ENCODE measurements around the gene ZNF630. TPM values are rescaled to one million over a fixed set of nuclear protein-coding genes. Genes with fewer than 3 reads are reported as not detected.

Gene ZNF630
- total RNA-seq, 3 donors from 2014 or later: 2.2 to 8.0 (median 6.6) TPM

DNA sequence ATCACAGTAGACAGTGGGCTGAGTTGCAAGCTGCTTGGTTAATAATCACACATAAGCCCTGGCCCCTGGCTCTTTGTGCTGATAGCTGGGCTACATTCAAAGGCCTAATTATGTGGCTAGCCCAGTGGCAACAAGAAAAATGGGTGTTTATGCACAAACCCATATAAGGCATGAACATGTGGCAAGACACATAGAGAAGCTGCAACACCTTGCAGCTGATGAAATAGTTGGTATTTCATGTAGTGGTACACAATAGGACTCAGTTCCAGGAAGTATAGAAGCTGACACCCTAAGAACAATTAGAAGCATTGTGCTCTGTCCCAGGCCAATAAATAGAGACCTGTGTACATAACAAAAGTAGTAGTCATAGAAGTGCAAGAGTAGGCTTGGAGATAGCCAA, 14.6 kb upstream of the ZNF630 start:
- no peaks in the 10 kb centered on the region for H3K4me1 ChIP-seq
- H3K4me3 ChIP-seq: no peak overlapping the region
- no peaks in the 10 kb centered on the region for H3K36me3 ChIP-seq
- intact Hi-C loops (cut with DNase I; ENCODE audit: low total_unique reads): no loop called here
- peaks cover 0 to 36% of the 10 kb centered on the region in 2 donors for H3K27me3 ChIP-seq
- no peak for DNase-seq (ENCODE audit: low spot score in 2 of 2)
- H3K9me3 ChIP-seq: no peaks in the 10 kb centered on the region
- no peak for TF ChIP-seq POLR2A (IDR thresholded peaks at IDR 0.05)
- TF ChIP-seq, protein P1, sequence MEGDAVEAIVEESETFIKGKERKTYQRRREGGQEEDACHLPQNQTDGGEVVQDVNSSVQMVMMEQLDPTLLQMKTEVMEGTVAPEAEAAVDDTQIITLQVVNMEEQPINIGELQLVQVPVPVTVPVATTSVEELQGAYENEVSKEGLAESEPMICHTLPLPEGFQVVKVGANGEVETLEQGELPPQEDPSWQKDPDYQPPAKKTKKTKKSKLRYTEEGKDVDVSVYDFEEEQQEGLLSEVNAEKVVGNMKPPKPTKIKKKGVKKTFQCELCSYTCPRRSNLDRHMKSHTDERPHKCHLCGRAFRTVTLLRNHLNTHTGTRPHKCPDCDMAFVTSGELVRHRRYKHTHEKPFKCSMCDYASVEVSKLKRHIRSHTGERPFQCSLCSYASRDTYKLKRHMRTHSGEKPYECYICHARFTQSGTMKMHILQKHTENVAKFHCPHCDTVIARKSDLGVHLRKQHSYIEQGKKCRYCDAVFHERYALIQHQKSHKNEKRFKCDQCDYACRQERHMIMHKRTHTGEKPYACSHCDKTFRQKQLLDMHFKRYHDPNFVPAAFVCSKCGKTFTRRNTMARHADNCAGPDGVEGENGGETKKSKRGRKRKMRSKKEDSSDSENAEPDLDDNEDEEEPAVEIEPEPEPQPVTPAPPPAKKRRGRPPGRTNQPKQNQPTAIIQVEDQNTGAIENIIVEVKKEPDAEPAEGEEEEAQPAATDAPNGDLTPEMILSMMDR (IDR thresholded peaks at IDR 0.05): no peak
- no peak for TF ChIP-seq POLR2AphosphoS5 (IDR thresholded peaks at IDR 0.05)
- H3K27ac ChIP-seq: peak overlapping the region; percentile 19 to 74

DNA sequence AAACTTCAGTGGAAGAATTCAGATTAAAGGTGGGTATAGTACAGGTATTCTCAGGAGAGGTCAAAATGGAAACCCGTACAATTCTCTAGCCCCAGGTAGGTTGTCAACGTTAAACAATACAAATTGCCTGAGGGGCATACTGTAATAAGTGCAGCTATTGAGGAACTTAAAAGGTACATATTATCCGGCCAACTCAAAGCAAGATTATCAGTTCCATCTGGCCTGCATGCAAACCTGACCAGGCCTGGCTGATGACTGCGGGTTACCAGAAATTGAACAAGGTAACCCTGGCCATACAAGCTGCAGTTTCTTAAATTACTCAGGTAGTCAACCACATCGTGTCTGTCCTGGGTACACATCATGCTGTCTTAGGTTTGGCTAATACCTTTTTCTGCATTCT, 12.3 kb upstream of the ZNF630 start:
- intact Hi-C loops (cut with DNase I; ENCODE audit: low total_unique reads): no loop called here
- Histone ChIP-seq H3K4me3 (no peak overlapping the region), H3K27me3 (peaks cover 0 to 32% of the 10 kb centered on the region in 2 donors), H3K9me3 (no peaks in the 10 kb centered on the region), H3K27ac (peak overlapping the region in 1 of 2 donors; percentile 0), H3K36me3 (no peaks in the 10 kb centered on the region), H3K4me1 (no peaks in the 10 kb centered on the region)
- TF ChIP-seq POLR2AphosphoS5 (IDR thresholded peaks at IDR 0.05) (no peak), POLR2A (IDR thresholded peaks at IDR 0.05) (no peak)
- TF ChIP-seq, protein P1 (IDR thresholded peaks at IDR 0.05): no peak
- DNase-seq (ENCODE audit: low spot score in 2 of 2): no peak

DNA sequence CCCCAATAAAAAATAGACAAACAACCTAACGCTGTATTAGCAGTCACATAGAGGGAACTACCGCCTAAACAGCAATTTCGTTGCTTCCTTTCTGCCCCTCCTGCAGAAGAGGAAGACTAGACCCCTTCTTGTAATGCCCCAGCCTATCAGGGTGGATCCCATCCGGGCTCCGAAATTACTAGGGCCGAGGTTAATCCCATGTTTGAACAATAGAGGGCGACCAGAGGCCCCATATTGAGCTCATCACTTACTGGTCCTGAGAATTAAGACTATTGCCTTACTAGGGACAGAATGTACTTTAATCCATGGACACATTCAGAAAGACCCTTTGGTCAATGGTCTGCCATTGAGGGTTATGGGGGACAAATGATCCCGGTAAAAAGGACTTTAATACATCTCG, 11.8 kb upstream of the ZNF630 start:
- peak in 1 of 2 donors; percentile 27 for DNase-seq (ENCODE audit: low spot score in 2 of 2)
- Histone ChIP-seq H3K27ac (peak overlapping the region in 1 of 2 donors; percentile 0), H3K9me3 (no peaks in the 10 kb centered on the region), H3K4me1 (no peaks in the 10 kb centered on the region), H3K36me3 (no peaks in the 10 kb centered on the region), H3K27me3 (peaks cover 0 to 32% of the 10 kb centered on the region in 2 donors), H3K4me3 (no peak overlapping the region)
- intact Hi-C loops (cut with DNase I; ENCODE audit: low total_unique reads): no loop called here
- TF ChIP-seq POLR2AphosphoS5 (IDR thresholded peaks at IDR 0.05) (no peak), POLR2A (IDR thresholded peaks at IDR 0.05) (no peak)
- TF ChIP-seq, protein P1 (IDR thresholded peaks at IDR 0.05): peak in 2 of 3 donors; percentile 49 to 52

DNA sequence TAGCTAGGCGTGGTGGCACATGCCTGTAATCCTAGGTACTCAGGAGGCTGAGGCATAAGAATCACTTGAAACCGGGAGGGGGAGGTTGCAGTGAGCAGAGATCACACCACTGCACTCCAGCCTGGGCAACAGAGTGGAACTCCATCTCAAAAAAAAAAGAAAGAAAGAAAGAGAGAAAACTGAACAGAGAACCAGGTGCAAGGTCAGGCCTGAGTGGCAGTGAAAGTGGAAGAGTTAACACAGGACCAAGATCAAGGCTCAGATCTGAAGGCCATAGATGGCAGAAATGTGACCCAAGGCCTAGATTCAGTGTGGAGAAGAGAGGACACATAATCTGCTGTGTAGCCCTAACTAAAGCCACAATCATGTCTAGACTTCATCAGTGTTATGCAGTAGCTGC, 4.9 kb upstream of the ZNF630 start:
- H3K4me3 ChIP-seq: no peak overlapping the region
- no peak for DNase-seq (ENCODE audit: low spot score in 2 of 2)
- H3K27me3 ChIP-seq: peaks cover 0 to 11% of the 10 kb centered on the region in 2 donors
- no peaks in the 10 kb centered on the region for H3K36me3 ChIP-seq
- H3K27ac ChIP-seq: no peak overlapping the region
- H3K9me3 ChIP-seq: no peaks in the 10 kb centered on the region
- H3K4me1 ChIP-seq: no peaks in the 10 kb centered on the region
- TF ChIP-seq POLR2A (IDR thresholded peaks at IDR 0.05) (no peak), POLR2AphosphoS5 (IDR thresholded peaks at IDR 0.05) (no peak)
- TF ChIP-seq, protein P1 (IDR thresholded peaks at IDR 0.05): no peak
- intact Hi-C loops (cut with DNase I; ENCODE audit: low total_unique reads): no loop called here

DNA sequence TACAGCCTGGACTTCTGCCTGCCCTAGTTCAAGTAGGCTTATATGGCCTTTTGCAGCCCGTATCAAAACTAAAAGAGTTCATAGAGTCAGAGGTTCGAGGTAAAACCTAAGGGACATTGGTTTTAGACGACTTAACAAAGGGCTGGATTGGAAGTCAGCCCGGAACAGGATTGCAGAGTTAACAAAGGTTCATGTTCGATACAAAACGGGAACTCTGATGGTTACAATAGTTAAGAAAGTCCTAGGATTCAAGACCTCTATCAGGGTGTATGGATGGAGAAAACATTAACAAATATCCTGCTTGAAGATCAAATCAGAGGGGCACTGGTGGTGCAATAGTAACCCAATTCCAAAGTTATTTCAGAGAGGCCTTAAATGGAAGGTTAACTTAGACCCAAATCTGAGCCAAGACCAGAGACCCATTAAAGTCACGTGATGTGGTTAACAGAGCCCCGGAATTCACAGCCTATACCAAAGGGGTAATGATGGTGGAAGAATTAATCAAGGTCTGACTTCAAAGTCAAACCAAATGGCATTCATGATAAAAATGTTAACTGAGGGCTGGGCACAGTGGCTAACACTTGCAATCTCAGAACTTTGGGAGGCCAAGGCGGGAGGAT, 656 bp upstream of the ZNF630 start:
- intact Hi-C loops (cut with DNase I; ENCODE audit: low total_unique reads): no loop called here
- H3K4me3 ChIP-seq: peak overlapping the region; percentile 60 to 72 (median 62)
- H3K9me3 ChIP-seq: no peaks in the 10 kb centered on the region
- no peak for DNase-seq (ENCODE audit: low spot score in 2 of 2)
- peak overlapping the region; percentile 84 to 89 for H3K27ac ChIP-seq
- no peaks in the 10 kb centered on the region for H3K36me3 ChIP-seq
- TF ChIP-seq, protein P1 (IDR thresholded peaks at IDR 0.05): no peak
- TF ChIP-seq POLR2AphosphoS5 (IDR thresholded peaks at IDR 0.05): no peak
- TF ChIP-seq POLR2A (IDR thresholded peaks at IDR 0.05): no peak
- H3K4me1 ChIP-seq: no peaks in the 10 kb centered on the region
- peaks cover 0 to 5% of the 10 kb centered on the region in 2 donors for H3K27me3 ChIP-seq

Measured in breast epithelium (tissue), 4 donors.